Prostate gland (tissue), 2 donors: ENCODE measurements around the gene ARHGAP24.

ENCODE experiments used
- POLR2A ChIP-seq: fragments of 450-650 bp; IDR thresholded peaks from one replicate; pipeline ENCODE4 v1.6.1; 2016; ENCODE audit warnings: antibody characterized with exemption, mild to moderate bottlenecking
- TF ChIP-seq, protein P1 (sequence below), 4 experiments: fragments of 200-600 bp in 2 of 4; fragments of 450-650 bp in 2 of 4; sonication (generic) in 2 of 4; IDR thresholded peaks; 1 replicate in 3 of 4; 2 replicates in 1 of 4; pipeline ENCODE4 v1.5.1; 2016 to 2019; ENCODE audit warnings: antibody characterized with exemption in 4 of 4, mild to moderate bottlenecking in 2 of 4, moderate library complexity in 2 of 4

DNA sequence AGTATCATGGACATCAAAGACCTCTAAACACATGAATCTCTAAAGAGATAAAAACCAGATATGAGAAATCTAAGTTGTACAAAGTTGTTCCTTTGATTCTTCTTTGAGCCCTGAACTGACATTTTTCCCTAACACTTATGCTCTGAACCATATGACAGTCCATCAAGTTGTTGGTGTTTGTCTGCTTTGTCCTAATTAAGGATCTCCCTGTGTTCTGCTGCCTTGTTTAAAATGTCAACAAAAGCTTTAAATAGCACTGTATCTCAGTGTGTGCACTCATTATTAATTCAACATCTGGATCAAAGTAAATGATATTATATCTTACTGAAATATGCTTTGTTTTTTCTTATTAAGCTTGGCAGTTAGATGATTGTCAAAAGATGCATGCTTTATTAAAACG is 563.1 kb downstream of the ARHGAP24 start:
- TF ChIP-seq, protein P1, sequence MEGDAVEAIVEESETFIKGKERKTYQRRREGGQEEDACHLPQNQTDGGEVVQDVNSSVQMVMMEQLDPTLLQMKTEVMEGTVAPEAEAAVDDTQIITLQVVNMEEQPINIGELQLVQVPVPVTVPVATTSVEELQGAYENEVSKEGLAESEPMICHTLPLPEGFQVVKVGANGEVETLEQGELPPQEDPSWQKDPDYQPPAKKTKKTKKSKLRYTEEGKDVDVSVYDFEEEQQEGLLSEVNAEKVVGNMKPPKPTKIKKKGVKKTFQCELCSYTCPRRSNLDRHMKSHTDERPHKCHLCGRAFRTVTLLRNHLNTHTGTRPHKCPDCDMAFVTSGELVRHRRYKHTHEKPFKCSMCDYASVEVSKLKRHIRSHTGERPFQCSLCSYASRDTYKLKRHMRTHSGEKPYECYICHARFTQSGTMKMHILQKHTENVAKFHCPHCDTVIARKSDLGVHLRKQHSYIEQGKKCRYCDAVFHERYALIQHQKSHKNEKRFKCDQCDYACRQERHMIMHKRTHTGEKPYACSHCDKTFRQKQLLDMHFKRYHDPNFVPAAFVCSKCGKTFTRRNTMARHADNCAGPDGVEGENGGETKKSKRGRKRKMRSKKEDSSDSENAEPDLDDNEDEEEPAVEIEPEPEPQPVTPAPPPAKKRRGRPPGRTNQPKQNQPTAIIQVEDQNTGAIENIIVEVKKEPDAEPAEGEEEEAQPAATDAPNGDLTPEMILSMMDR (IDR thresholded peaks at IDR 0.05) = no peak
- TF ChIP-seq POLR2A = no peak
